ENCODE results near the gene CDH26.
"Not testable (repeated sequence)": the region's sequence is repeated elsewhere in the genome, so short reads cannot be mapped to it uniquely, and the experiment has no call there.

The CDH26 gene

DNA sequence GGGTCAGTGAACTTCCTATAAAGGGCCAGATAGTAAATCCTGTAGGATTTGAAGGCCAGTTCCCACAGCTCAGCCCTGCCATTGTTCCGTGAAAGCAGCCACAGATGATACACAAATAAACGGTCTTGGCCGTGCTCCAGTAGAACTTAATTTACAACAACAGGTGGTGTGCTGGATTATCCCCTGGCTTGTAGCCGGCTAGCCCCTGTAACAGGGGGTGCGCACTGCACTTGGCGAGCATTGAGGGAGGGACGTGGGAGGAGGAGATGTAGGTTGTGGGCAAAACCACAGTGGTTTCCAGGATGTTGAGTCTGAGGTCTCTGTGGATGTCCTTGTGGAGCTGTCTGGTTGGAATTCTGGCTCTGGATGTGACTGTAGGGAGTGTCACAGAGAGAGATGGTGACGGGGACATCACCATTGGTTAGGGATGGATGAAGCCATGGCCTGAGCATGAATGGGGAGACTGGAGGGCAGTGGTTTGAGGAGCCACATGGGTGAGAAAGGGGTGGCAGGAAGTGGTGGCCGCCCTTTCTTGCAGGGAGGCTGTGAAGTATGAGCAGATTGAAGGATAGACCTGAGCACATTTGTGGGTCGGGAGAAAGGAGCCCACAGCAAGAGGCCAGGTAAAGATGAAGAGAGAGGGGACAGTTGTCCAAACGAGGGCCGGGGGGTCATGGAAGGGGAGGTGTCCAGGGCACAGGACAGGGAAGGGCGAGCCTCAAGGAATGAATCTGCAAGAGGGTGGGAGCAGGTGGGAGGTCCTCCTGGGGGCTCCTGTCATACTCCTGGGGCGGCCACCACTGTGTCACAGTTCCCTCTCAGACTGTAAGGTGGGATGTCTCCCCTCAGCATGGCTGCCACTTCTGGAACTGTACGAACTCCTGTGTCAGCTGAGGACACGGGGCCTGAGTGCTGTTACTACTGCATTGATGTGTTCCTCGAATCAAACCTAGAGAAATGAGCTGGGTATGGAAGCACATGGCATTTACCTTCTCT is 53.6 kb downstream of the CDH26 start:
- DNase-seq (ENCODE audit: low read depth in 2 of 2), result no peak

DNA sequence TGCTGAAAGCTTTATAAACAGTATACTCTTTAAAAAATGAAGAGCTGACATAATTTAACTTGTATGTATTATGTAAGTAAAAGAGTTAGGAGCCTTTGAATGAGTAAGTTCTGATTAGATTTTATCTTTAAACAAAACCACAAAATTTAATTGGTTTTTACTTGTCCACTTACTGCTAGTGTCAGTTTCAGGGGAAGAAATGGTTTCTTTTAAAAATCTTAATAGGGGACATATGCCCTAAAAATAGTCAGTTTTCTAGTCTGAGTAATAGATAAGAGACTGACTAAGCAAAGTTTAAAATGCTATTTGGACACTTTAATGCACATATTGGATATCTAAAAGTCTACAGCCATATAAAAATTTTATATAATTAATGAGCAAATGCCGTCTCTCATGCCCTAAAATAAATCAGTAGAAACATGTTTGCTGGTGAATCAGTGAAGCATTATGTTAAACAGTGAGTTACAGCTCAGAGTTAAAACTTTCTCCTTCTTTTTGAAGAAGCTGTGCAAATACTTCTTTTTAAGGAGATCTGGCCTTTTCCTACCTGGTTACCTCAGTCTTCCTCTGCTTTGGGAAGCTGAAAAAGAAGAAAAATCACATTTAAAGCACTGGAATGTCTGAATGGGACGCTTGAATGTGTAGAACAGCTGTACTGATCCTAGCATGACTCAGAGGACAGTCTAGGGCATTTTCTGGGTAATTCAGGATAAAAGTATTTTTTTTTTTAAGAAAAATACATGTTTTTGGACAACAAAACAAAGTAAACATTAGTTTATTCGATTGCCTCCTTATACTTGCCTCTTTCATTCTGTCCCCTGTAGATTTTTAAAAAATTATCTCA is 55.3 kb downstream of the CDH26 start:
- no peak for DNase-seq (ENCODE audit: low read depth in 2 of 2)

DNA sequence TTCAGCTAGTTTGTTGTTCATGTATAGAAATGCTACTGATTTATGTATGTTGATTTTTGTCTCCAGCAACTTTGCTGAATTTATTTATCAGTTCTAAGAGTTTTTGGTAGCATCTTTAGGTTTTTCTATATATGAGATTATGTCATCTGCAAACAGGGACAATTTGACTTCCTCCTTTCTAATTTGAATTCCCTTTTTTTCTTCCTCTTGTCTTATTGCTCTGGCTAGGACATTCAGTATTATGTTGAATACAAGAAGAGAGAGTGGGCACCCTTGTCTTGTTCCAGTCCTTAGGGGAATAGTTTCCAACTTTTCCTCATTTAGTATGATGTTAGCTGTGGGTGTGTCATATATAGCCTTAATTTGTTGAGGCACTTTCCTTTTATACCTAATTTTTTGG is 58.2 kb downstream of the CDH26 start:
- DNase-seq (ENCODE audit: low read depth in 2 of 2), result no peak

DNA sequence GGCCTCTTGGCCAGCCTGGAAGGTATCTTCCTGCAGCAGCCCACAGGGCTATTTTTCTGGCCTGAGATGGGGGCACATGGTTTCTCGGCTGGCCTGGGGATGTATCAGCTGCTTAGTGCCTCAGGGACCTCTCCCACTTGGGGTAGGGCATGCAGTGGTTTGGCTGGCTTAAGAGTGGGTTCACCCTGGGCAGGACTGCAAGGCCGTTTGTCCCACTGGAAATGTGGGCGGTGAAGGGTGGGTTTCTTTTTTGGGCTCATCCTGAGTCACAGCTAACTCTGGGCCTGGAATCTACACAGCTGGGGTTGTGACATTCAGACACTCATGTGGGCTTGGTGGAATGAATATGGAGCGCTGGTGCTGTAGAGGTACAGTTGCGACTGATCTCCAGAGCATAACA is 62.0 kb downstream of the CDH26 start:
- DNase-seq (ENCODE audit: low read depth in 2 of 2), result no peak

DNA sequence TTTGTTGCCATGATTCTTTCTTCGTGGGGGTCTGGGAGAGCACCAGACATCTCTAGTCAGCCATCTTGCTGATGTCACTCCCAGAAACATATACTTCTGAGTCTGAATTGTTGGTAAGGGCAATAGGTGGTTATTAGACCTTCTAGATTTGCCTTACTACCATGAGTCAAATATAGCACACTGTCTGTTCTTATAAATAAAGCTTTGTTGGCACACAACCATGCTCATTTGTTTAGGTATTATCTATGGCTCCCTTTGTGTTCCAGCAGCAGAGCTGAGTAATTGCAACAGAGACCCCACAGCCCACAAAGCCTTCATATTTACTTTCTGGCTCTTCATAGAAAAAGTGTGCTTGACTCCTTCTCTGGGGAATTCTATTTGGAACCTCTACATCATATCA is 62.9 kb downstream of the CDH26 start:
- DNase-seq (ENCODE audit: low read depth in 2 of 2), result no peak

DNA sequence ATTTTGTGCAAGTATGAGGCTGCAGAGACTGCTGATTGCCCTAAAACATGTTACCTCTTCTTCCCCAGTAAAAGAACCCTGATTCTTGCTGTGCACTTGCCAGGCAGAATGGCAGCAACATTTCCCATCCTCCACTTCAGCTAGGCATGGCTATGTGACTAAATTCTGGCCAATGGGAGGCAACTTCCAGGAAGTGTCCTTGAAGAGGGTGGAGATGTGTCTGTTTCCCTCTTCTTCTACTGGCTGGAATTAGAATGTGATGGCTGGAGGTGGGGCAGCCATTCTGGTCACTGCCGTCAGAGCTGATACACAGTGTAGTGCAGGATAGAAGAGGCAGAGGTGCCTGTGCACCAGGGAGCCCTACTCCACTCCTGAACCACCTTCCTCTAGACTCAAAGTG is 64.6 kb downstream of the CDH26 start:
- no peak for DNase-seq (ENCODE audit: low read depth in 2 of 2)

DNA sequence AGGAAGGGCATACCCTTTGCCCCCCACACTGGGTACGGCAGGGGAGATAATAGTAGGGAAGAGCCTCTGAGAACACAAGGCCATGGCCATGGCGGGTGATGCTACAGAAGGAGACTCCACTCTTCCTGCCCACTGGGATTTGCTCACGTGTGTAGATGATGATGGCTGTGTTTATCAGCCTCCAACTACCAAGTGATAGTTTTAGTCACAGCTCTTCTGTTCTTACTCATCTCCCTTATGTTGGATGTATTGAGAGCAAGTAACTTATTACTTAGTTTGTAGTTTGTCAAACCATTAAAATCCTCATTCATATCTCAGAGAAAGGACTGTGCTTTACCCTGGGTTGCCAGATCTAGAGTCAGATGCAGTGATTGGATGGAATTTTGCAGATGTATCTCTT is 66.0 kb downstream of the CDH26 start:
- no peak for DNase-seq (ENCODE audit: low read depth in 2 of 2)

DNA sequence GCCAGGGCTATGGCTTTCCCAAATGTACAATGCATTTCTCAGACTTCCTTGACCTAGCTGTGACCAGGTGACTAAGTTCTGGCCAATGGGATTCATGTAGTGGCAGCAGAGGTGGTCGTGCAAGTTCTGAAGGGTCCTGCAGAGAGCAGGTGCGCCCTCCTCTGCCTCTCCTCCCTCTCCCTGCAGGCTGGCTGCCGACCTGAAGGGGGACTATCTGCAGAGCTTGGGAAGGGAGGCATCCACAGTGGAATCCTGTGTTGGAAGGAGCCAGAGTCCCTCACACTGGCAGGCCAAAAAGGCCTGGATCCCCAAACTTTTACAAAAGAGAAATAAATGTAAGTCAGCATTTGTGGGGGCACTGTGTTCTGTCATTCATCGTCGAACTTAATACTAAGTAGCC is 66.6 kb downstream of the CDH26 start:
- DNase-seq (ENCODE audit: low read depth in 2 of 2), result no peak

DNA sequence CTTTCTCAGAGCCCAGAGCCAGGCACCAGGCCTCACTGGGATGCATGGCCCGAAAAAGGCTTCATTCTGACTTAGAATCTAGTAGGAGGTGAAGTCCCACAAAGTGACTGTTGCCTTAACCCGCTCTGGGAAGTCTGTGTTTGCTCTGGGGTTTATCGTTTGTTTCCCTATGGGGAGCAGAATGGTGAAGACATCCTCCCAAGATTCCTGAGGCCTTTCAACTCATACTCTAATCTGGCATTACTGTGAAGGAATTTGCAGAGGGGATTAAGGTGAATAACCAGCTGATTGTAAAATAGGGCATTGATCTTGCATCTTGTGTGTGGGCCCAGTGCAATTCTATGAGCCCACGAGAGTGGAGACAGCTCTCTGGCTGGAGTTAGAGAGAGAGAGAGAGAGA is 67.8 kb downstream of the CDH26 start:
- no peak for DNase-seq (ENCODE audit: low read depth in 2 of 2)

DNA sequence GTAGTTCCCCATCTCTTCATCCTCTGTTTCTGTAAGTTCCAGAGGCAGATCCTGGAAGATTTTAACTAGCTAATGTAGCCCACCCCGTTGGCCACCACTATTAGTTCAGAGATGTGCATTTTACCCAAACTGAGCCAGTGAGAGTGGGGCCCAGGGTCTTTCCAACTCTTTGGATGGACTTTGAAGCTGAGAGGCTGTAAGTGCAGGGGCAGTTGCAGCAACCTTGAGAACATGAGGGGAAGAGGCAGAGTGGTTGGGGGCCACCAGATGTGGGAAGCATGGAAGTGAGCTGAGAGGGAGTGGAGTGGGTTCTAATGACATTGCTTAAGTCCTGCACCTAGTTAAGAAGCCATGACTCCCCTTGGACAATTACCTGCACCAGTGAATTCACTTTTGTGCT is 72.2 kb downstream of the CDH26 start:
- DNase-seq (ENCODE audit: low read depth in 2 of 2), result no peak

DNA sequence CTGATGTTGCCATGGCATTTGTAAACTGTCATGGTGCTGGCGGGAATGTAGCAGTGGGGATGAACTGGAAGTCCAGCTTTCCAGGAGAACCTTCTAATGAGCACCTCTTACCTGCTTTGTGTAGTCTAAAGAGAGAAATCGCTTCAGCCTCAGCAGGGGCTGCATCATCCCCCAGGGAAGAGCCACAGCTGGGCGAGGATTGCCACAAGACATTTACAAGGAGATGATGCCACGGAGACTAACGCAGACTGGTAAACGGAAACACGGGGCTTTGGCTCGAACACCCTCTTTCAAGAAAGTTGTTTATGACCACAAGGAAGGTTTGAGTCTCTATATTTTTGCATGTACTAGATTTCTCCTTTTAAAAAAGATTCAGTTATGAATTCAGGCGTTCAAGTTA is 72.9 kb downstream of the CDH26 start:
- DNase-seq (ENCODE audit: low read depth in 2 of 2), result no peak

DNA sequence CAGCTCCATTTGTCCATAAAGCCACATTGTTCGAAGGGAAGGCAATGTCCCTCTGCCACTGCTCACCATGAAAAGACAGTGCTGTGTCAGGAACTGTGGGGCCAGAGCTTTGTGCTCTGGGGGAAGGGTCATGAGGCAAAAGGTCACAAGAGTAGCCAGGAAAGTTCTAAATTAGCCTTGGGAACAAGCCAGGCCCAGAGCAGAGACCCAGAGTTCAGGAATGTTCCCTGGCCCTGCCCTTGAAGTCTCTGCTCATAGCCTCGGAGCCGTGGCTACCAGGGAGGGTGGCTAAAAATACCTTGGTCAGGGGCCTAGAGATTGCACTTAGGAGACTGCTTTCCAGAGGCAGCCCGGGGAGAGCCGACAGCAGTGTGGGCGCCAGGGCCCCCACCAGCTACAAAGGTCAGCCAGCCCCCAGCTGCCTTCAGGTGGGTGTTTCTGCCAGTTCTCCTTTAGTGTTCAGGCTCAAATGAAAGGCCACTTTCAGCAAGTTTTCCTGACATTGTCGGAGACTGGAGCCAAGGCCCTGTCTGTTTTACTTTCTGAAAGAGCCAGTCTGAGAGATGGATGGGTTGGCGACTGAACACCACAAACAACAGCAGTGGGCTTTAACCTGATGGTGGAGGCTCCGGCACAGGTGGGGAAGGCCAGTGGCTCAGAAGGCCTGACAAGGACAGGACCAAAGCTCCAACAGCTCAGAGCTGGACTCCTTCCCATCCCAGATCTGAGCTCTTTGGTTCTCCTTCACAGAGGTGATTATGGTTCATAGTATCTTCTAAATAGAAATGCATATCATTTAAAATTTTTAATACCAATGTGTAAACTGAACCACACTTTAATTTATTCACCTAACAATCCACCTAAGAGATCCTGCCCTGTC is 76.2 kb downstream of the CDH26 start:
- no peak for DNase-seq (ENCODE audit: low read depth in 2 of 2)

DNA sequence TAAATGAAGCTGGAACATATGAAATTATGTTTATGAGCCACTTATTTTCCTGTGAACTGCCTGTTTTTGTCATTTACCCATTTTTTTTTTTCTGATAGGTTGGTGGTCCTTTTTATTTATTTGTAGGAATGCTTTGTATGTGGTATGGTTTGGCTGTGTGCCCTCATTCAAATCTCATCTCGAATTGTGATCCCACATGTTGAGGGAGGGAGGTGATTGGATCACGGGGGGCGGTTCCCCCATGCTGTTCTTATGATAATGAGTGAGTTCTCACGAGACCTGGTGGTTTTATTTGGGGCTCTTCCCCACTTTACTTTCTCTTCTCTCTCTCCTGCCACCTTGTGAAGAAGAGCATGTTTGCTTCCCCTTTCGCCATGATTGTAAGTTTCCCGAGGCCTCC is 77.3 kb downstream of the CDH26 start:
- no peak for DNase-seq (ENCODE audit: low read depth in 2 of 2)

DNA sequence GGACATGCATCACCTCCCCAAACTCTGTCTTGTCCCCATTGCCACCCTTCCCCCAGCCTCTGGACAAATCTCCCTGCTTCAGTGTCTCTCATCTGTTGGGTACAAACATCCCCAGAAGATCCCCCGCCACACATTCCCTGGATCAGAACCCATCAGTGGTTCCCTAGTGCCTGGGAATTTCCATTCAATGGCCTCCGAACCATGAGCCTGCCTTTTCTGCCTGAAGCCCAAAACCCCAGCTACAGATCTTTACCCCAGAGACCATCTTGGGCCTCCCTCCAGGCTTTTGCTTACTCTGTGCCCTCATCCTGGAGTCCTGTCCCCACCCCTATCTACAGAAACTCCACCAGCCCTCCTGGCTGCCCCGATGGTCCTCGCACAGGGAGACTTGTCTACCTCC is 78.1 kb downstream of the CDH26 start:
- no peak for DNase-seq (ENCODE audit: low read depth in 2 of 2)

DNA sequence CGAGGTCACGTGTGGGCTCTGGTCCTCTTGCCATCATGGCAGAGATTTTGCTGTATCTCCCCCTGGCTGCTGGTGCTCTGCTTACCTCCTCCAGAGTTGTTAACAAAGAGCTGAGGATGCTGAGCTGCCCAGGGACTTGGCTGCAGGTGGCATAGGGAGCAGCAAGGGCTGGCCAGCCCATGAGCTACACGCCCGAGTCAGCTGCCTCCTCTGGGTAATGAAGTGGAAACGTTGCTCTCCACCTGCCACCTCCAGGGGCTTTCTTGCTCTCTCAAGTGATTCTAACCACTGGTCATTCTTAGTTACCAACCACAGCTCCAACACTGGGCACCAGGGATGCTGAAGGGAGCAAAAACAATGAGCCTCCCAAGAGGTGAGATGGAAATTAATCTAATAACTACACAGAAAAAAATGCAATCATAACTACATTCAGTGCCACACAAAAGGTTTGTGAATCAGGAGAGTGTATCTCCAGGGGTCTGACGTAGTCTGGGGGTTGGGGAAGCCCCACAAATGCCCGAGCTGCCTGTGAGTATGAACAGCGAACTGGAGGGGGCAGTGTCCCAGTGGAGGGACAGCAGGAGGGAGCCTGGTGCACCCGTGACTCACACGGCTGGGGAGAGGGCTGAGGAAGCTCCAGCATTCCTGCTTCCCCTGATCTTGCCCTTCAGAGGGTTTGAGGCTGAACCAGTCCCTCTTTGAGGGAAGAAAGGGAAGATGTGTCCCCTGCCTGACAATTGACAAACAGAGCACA is 78.7 kb downstream of the CDH26 start:
- no peak for DNase-seq (ENCODE audit: low read depth in 2 of 2)

DNA sequence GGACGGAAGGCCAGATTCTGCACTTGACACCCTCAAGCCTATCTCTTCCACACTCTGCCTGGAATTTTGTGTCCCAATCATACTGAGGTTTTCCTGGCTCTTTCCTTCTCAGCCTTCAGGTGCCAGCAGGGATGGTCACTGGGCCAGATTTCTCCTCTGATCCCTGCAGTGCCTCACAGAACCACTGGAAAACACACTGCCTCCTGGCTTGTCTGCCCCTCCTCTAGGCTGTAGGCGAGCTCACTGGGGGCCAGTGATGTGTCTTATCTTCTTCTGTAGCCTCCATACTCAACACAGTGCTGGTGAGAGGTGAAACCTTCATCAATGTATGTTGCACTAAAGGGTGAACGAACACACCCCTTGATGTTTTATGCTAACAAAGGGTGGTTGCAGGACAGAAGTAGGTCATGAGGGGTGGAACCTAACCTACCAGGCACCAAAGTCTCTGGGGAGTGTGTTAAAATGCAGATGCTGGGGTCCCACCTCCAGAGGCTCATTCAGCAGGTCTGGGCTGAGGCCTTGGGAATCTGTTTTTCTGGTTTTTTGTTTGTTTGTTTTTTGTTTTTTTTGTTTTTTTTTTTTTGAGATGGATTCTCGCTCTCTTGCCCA is 80.3 kb downstream of the CDH26 start:
- DNase-seq (ENCODE audit: low read depth in 2 of 2), result no peak

DNA sequence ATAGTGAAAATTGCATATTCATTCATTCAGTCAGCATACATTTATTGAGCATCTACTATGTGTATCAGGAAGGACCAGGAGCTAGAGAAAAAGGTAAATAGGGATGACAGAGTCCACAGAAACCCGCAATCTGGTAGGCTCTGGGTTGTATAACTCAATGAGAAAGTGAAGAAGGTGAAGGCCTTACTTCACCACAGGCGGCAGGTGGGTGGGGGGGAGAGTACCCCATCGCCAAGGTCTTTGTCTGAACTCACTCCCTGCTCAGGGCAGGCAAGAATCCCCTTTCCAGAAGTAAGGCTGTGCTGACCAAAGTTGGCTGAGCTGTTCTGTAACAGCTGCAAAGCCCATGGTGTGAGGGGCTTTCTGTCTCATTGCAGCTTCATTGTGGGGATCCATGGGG is 81.3 kb downstream of the CDH26 start:
- DNase-seq (ENCODE audit: low read depth in 2 of 2), result no peak

DNA sequence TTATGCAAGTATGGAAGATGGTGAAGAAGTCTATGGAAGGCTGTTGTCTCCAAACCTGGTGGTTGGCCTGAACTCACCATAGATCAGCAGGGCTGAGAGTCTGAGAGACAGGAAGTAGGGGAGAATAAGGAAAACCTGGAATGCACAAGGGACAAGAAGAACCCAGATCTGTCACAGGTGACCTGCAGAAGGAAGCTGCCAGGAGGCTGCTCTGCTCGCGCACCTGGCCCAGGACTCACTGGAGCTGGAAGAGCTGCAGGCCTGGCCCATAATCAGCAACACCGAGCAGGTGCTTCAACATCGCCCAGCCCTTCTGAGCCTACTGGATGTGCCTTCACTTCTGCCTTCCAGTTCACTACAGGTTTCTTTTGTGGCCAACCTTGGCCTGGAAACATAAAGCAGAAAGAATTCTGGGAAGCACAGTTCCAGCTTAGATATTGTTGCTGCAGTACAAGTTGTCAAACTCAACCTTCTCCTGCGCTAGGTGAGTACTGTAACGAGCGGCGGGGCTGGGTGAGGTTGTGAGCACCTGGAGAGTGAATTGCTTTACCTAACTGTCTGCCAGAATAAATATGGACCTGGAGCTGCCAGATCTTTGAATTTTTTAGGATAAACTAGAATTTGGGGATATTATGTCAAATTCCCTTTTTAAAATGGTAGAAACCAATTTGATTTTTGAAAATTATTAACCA is 82.4 kb downstream of the CDH26 start:
- DNase-seq (ENCODE audit: low read depth in 2 of 2), result no peak

DNA sequence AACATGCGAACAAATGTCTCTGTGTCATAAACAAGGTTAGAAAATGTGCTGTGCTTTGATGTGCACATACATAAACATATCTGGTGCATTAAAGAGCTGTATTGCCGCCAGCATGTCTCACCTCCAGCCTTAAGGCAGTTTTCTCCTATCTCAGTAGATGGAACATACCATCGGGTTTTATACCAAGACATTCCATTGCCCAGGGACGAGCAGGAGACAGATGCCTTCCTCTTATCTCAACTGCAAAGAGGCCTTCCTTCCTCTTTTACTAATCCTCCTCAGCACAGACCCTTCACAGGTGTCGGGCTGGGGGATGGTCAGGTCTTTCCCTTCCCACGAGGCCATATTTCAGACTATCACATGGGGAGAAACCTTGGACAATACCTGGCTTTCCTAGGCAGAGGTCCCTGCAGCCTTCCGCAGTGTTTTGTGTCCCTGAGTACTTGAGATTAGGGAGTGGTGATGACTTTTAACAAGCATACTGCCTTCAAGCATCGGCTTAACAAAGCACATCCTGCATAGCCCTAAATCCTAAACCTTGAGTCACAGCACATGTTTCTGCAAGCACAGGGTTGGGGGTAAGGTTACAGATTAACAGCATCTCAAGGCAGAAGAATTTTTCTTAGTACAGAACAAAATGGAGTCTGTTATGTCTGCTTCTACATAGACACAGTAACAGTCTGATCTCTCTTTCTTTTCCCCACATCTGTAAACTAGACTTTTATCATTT is 83.4 kb downstream of the CDH26 start:
- not testable (repeated sequence) for DNase-seq (ENCODE audit: low read depth in 2 of 2)
